ENCODE data around the gene TMEM19. TPM values are rescaled to one million over a fixed set of nuclear protein-coding genes. Genes with fewer than 3 reads are reported as not detected.

Gene TMEM19
- 13.0 and 21.0 TPM in 2 replicates for total RNA-seq

DNA sequence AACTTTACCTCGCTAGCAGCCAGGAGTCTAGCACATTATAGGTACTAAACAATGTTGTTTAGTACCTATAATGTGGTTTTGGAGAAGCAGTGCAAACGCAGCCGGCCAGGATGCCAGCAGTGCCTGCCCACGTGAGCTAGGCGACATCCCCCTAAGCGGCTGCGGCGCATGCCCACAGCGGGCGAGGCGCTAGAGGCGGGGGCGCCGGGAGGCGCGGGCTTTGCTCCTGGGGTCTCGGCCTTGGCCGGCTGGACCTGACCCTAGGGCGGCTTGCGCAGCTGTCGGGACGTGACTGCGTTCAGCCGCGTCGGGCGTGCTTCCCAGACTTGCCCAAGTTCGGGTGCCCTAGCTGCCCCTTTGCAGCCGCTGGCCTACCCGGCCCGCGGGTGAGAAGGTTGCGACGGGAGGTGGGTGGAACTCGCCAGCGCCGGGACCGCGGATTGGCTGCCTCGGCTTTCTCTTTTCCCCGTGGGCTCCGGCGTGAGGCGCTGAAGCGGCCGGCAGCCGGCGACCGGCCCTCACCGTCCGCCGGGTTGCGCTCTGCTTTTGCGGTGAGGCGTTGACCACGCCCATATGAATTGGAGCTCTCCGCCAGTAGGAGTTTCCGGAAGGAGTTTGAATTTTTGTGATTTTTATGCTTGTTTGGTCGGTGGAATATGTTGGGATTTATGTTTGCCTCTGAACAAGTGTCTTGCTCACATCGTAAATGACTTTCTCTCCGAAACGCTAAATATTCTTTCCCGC, at the start of gene TMEM19:
TSS of gene TMEM19 (plus strand) at position 169 of the 744 bp plus-strand sequence. CDS start 599 bp downstream, outside the sequence.
- DNase-seq (ENCODE audit: extremely low read depth, low read depth, low spot score), result no peak

DNA sequence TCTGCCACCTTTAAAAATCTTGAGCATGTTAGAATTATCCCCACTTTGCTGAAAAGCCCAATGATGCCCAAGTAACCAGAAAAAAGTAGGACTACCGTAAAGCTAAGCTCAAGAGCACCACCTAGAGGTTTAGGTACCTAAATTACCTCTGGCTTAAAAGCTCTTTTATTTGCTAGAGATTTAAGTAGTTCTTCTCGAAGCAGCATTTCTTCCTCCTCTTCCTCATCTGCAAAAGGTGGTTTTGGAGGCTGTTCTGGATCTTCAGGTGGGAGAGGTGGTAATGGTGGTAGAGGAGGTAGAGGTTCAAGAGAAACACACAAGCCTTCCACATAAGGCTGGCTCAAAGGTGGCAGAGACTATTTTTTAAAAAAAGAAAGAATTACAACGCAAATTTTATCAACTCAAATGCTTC, 49.2 kb upstream of the TMEM19 start:
- DNase-seq (ENCODE audit: extremely low read depth, low read depth, low spot score), result peak; percentile 39

DNA sequence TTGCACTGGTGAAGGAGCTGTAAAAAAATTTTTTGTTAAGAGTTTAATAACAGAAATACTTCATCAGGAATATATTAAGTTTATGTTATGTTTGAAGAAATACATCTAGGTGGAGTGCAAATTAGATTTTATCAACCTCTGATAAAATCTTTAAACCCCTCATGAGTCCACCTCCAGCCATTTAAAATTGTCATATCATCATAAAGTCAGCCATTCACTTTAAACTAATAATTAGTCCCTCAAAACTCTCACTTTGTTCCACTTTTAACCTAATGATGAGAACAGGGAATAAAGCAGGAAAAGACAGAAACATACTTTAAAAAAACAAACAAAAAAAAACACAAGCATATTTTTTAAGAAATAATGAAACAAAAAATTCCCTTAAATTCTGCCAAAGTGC, 47.4 kb upstream of the TMEM19 start:
- DNase-seq (ENCODE audit: extremely low read depth, low read depth, low spot score), result no peak

DNA sequence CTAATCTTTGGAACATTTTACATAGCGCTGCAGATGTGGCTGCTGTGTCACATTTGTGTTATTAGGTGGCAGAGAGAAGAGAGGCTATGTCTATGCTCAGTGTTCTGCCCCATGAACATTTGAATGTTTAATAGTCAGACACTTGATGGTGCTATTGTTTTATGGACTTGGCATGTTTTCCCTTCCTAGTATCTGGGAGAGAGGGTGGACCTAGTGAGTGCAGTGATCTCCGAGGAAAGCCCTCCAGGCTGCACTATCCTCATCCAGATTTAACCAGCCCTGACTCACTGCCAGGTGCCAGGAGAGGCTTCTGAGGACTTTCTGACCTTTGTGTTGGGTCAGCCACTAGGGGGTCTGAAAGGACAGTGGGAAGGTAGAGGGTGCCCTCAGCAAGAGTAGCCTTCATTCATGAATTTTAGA, 46.5 kb upstream of the TMEM19 start:
- no peak for DNase-seq (ENCODE audit: extremely low read depth, low read depth, low spot score)

DNA sequence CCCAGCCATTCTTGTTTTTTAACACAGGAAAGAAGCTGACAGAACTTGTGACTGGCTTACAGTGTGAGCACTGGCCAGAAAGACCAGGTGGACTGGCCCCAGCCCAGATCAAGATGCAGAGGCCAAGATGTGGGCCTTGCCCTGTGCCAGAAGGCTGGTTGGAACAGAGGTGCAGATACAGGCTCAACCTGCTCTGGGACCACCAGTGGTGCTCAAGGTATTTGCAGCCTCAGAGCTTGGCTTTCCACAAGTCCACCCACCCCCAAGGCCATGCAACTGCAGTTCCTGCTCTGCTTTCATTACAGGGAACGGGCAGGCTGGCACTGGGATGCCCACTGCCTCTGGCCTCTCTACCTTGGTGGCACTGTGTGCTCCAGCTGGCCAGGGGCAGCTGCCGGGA, 45.6 kb upstream of the TMEM19 start:
- DNase-seq (ENCODE audit: extremely low read depth, low read depth, low spot score), result no peak

DNA sequence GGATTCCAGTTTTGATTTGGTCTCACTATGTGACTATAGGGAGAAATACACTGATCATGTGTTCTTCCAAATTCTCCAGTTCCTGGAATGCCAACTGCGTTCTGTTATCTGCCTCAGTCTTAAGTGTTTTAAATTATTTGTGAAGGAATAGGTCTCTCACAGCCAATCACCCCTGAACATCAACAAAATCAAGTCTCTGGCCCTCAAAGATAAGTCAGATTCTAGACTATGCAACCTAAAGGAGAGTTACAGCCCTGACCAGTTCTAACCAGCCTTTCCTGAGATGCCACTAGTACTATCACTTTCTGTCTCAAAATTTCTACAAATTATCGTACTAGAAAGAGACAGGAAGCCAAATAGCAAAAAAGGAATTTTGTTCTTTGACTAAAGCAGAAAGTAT, 44.5 kb upstream of the TMEM19 start:
- DNase-seq (ENCODE audit: extremely low read depth, low read depth, low spot score), result no peak

DNA sequence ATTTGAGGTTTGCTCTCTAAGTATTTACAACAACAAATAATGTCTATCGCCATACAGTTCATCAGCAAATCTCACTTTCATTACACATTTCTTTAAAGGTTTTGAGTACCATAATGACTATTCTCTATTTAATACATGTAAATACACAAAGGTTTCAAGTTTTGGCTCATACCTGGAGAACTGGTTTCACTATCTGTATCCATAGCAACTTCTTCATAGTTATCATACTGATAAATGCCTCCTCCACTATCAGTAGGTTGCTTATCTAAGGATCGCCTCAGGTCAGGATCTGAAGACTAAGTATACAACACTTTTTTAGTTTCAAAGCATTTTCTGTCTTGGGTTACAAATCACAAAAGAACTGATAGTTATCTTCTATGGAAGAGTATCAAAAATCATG, 43.6 kb upstream of the TMEM19 start:
- no peak for DNase-seq (ENCODE audit: extremely low read depth, low read depth, low spot score)

DNA sequence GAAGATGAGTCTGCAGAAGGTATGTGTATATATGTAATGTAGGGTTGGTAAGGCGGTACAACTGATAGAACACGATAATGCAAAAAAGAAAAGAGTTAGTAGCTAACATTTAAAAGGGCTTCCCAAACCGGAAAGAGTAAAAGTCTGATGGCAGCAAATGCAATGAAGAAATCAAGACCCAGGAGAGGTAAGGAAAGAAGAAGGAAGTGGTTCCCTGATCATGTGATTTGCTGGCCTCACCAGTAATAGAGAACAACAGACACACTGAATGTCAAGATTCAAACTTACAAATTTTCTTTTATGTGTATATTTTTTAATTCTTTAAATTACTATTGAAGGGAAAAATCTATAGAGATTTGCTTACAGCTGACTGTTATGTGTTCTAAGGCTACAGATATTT, 40.6 kb upstream of the TMEM19 start:
- DNase-seq (ENCODE audit: extremely low read depth, low read depth, low spot score), result no peak

DNA sequence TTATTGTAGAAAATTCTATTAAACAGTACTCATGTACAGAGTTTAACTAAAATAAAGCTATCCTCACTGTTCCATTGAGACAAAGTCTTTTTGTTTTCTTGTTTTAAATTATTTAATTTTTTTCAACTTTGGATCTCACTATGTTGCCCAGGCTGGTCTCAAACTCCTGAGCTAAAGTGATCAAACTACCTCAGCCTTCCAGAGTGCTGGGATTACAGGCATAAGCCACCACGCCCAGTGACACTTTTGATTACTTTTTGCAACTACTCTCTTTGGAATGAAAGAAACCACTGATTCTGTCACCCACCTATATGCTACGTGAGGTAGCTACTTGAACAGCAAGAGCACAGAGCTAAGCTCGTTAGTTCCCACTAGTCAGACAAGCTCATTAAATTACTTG, 39.4 kb upstream of the TMEM19 start:
- DNase-seq (ENCODE audit: extremely low read depth, low read depth, low spot score), result no peak

DNA sequence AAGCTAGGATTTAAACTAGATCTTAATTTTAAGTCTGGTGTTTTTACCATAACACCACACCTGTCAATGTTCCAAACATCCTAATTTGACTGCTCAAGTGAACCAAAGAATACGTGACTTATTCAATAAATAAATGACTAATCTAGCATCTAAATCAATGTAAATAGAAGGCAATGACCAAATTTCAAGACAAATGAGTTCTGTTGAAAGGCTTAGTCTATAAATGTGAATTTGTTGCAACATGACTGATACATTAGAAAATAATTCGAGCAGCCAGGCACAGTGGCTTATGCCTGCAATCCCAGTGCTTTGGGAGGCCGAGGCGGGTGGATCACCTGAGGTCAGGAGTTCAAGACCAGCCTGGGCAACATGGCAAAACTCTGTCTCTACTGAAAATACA, 37.3 kb upstream of the TMEM19 start:
- DNase-seq (ENCODE audit: extremely low read depth, low read depth, low spot score), result no peak

DNA sequence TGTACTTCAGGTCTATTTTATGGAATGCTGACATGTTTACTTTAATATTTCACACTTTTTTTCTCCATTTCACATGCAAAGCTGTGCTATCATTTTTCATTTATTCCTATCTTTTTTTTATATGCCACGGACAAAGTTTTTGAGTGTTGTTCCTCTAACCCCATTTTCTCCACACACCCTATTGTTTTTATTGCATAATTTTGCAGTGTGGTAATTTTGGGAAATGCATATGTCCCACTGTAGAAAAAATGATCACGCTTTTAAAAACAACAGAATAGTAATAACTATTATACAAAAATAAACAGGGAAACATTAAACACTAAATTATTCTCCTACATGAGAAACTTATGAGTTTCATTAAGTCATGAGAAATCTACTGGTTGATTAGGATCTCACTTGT, 36.5 kb upstream of the TMEM19 start:
- DNase-seq (ENCODE audit: extremely low read depth, low read depth, low spot score), result no peak

DNA sequence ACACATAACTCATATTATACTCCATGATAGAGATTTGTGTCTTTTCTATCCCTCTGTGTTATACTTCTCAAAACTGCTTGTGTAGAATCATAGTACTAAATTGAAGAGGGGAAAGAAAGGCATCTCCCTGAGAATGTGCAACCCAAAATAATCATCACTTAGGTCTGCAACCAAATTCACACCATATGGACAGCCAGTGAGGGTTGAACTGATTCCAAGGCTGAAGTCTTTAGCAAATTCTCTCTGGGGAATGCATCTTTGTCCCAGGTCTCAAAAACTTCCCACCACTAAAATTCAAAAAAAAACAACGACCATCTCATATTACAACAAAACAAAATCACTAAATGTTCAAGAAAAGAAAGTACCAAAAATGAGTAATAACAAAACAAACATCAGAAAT, 33.2 kb upstream of the TMEM19 start:
- DNase-seq (ENCODE audit: extremely low read depth, low read depth, low spot score), result no peak

DNA sequence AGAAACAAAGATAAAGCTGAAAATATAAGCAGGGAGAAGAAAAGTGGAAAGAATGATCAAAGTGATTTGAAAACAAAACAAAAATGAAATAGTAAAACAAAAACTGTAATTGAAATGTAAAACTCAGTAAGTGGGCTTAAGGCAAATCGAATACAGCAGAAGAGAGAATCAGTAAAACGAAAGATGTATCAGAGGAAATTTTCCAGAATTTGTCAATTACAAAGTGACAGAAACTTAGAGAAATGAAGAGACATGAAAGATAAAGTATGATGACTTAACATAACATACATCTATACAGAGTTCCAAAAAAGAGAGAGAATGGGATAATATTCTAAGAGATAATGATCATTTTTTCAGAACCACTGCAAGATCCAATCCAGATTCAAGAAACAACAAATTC, 32.7 kb upstream of the TMEM19 start:
- DNase-seq (ENCODE audit: extremely low read depth, low read depth, low spot score), result no peak

DNA sequence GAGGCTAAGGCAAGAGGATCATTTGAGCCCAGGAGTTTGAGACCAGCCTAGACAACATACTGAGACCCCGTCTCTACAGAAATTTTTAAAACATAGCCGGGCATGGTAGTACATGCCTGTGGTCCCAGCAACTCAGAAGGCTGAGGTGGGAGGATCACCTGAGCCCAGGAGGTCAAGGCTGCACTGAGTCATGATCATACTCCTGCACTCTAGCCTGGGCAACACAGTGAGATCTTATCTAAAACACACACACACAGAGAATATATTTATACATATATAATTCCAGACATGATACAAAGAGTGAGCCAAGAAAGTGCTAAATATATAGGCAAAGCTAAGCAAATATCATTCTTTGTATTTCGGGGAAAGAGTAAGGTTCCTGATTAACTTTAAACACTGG, 31.7 kb upstream of the TMEM19 start:
- no peak for DNase-seq (ENCODE audit: extremely low read depth, low read depth, low spot score)

DNA sequence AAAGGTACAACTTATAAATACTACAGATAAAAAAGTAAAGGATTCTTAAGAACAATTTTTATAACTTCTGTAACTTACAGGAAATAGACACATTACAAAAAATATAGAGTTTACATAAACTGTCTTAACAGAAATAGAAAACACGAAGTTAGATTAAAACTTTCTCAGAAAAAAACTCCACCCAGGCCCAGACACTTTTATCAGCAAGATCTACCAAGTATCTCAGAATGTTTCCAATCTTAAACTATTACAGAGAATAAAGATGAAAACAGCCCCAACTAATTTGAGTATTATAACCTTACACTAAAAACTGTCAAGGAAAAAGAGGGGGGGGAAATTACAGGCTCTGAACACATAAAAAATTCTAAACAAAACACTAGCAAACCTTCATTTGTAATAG, 30.4 kb upstream of the TMEM19 start:
- DNase-seq (ENCODE audit: extremely low read depth, low read depth, low spot score), result no peak

DNA sequence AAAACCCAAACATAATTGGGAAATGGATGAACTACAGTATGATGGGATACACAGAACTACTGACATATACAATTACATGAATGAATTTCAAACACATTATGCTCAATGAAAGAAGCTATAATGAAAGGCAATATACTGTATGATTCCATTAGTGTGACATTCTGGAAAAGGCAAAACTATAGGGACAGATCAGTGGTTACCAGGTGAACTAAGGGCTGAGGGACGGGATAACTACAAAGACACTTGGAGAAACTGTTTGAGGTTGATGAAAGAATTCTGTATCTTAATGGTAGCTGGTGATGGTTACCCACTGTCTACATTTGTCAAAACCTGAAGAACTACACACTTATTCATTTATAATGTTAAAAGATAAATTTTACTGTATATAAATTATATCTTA, 30.0 kb upstream of the TMEM19 start:
- DNase-seq (ENCODE audit: extremely low read depth, low read depth, low spot score), result no peak

DNA sequence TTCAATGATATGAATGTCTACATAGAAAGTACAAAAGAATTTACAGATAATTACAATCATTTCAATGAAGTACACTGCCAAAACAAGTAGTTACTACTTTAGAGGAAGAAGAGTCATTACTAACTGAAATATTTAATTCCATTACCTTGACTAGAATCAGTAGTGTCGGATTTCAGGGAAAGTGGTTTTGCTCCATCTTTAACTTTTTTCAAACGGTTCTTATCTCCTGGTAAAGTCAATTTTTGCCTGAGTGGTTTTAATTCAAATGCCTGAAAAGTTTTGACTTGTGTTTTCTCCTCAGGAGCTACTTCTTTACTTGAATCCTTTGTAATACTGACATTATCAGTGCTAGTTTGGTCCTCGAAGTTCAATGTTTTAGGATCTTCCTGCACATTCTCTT, 29.1 kb upstream of the TMEM19 start:
- no peak for DNase-seq (ENCODE audit: extremely low read depth, low read depth, low spot score)

DNA sequence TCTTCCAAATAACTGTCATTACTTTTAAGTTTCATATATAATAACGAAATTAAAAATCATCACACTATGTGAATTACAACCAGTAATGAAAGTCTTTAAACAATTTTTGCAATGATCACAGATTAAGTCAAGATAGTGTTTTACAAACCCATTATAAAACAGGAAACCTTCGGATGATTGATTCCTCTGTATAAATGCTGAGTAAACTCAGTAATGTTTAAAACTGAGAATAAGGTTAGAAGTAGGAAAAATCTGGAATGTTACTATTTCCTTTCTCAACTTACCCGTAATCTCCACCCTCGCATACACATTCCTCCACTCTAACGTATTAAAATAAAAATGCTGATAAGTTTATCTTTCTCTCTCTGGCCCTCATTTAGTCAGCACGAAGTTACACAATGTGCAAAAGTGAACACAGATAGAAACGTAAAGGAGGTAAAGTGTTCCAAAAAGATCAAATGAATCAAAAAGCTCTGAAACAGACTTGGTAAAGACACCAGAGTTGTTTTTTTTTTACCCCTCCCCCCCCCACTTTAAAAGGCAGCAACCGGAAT, 23.8 kb upstream of the TMEM19 start:
- DNase-seq (ENCODE audit: extremely low read depth, low read depth, low spot score), result no peak

DNA sequence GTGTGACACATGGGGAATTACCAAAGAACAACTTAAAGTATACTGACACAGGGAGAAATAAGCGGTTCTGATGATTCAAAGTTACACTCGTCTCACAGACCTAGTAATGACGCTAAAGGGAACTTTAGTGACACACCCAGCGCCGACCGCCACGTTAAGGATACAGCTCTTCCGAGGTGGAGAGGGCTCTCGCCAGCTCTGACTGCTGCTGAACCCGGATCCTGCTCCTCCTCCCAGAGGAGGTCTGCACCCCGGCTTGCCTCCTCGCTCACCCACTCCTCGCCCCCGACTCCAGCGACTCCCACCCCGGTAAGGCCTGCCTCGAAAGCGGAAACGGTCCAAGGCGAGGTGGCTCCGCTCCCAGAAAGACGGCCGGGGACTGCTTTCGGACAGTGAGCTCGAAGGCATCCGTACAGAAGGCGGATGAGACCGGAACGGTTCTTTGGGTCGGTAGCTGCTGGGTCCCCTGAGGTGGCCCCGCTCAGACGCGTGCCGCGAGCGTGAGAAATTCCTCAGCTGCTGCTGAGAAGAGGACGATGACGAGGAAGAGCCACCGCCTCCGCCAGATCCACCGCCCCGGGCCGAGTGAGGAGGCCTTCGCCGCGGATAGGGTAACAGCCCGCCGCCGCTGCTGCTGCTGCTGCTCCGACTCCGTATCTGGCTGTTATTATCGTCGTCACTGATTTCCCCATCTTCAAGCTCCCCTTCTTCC, 22.9 kb upstream of the TMEM19 start:
- no peak for DNase-seq (ENCODE audit: extremely low read depth, low read depth, low spot score)

DNA sequence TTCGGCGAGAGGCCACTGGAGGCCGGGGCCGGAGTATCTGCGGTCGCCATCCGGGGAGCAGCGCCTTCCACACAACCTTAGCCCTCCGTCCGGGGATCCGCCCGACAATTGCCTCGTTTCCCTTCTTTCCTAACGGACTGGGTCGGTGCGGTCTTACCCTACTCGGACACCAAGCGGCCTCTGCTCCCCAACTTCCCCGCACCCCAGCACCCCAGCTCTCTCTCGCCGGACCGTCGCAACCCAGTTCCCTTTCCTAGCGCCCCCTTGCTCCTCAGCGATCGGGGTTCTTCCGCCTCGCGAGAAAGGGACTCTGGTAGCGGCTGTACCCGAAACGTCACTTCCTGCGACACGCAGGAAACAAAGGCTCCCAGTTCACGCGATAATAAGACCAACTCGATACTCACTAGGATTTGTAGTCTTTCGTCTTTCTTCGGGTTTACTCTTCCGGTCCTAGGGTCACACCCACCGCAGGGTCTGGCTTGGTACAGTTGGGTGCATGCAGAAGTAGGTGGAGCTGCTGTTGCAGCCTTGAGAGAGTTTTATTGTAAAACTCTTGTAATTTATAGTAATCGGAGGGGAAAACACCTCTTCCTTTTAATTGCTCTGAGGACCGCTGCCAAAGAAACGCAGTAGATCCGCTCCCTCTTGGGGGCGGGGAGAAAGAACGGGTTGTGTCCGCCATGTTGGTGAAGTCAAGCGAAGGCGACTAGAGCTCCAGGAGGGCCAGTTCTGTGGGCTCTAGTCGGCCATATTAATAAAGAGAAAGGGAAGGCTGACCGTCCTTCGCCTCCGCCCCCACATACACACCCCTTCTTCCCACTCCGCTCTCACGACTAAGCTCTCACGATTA, 22.1 kb upstream of the TMEM19 start, which contains the start of the genes THAP2 and ZFC3H1:
TSS of gene THAP2 (plus strand) at position 741 of the 850 bp plus-strand sequence. CDS start 209 bp downstream, outside the sequence.
TSS of gene ZFC3H1 (minus strand) at position 288 of the 850 bp plus-strand sequence. CDS start at position 50, 238 bp downstream.
- DNase-seq (ENCODE audit: extremely low read depth, low read depth, low spot score), result peak; percentile 99

Measured in glomerular endothelial cell (primary cell).